Measurements from ENCODE around the gene TSPAN3. TPM values are rescaled to one million over a fixed set of nuclear protein-coding genes. Genes with fewer than 3 reads are reported as not detected.
A peak's percentile ranks its signal among the peaks of the same experiment; 100 is the strongest.

Gene TSPAN3
- polyA plus RNA-seq, 1 donor from 2014 or later: 471 TPM

DNA sequence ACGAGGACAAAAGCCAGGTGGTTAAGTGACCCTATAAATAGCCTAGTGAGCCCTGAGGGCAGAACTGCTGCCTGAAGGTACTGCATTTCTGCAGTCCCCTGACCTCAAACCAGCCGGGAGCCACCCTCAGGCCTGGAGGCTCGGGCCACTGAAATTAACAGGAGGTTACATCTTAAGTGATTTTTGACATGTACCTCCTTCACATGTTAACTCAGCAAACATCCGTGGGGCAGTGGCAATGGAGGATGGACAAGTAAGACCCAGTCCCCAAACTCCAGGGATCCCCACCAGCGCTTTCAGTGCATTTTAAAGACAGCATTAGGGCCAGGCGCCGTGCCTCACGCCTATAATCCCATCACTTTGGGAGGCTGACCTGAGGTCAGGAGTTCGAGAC lies 49.8 kb downstream of the TSPAN3 start:
- H3K36me3 Mint-ChIP-seq: peaks cover 2% of the 10 kb centered on the region
- H3K4me1 Mint-ChIP-seq: peaks cover 0 to 17% (median 6%) of the 10 kb centered on the region in 3 donors
- H3K27me3 Mint-ChIP-seq: no peaks in the 10 kb centered on the region
- H3K9me3 Mint-ChIP-seq: no peaks in the 10 kb centered on the region
- H3K4me3 Mint-ChIP-seq: no peak overlapping the region
- no peak overlapping the region for H3K27ac Mint-ChIP-seq

DNA sequence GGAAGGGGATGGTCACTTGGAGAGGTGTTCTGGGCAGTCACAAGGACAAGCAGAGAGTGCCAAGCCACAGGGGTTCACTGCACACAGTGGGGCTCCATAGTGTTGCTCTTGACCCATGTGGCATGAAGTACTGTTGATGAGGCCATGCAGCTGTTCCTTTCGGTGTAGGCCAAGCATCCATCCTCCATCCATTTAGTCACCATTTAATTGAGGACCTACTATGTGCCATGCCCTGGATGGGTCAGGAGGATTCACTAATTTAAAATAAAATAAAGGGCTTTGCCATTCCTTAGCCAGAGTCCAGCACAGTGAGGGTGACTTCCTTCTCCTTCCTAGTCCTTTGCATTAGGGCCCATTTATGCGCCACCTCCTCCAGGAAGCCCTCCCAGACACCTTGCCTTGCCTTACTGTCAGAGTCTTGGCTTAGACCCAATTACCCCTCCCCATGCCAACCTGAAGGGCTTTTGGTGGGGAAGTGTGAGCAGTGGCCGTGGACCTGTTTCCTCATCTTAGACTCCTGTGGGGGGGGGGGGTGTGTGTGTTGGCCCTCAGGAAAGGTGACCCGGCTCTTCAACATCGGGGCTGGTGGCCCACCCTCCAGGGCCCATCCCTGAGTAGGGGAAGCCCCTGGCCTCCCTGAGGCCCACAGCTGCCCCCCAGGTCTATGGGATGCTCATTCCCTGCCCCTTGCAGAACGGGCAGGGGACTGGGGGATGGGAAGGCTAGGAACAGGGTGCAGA lies 50.4 kb downstream of the TSPAN3 start:
- Mint-ChIP-seq H3K27me3 (no peaks in the 10 kb centered on the region), H3K27ac (no peak overlapping the region), H3K9me3 (no peaks in the 10 kb centered on the region), H3K36me3 (peaks cover 2% of the 10 kb centered on the region), H3K4me1 (peaks cover 0 to 17% (median 6%) of the 10 kb centered on the region in 3 donors), H3K4me3 (peak overlapping the region in 1 of 4 donors; percentile 45)

- Mint-ChIP-seq H3K9me3 (no peaks in the 10 kb centered on the region), H3K27ac (peak overlapping the region in 1 of 3 donors; percentile 47), H3K27me3 (no peaks in the 10 kb centered on the region), H3K4me1 (peaks cover 6 to 24% (median 9%) of the 10 kb centered on the region in 3 donors), H3K36me3 (peaks cover 2% of the 10 kb centered on the region), H3K4me3 (peak overlapping the region in 1 of 4 donors; percentile 45)
These were observed 51.2 kb downstream of the TSPAN3 start for GRCh38 chr15:77019521-77020331.

DNA sequence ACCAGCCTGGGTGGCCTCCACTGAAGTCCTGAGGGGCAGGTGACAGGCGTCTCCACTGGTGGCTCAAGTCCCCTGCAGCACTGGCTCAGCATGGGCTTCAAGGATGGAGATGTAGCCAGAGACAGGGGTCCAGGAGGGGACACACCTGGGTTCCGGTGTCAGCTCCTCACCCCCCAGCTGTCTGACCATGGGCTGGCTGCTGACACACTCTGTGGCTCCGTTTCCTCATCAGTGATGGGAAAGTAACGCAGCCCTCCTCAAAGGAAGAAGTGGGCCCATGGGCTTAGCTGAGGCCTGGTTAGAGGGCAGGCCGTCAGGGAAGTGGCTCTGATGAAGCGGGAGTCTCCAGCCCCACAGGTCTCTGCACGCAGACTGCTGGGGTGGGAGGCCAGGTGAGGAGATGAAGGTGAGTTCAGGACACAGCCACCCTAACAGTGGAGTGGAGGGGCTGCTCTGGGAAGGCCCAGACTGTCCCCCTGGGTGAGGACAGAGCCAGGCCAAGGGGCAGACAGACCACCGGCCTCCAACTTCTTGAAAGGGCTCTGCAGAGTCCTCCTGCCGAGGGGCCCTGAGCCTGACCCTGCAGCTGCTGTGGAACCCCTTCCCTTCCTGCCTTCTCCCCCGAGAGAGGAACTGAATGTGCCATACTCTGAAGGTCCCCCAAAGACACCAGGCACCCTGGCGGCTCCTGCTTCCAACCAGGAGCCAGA lies 52.0 kb downstream of the TSPAN3 start:
- H3K27me3 Mint-ChIP-seq: no peaks in the 10 kb centered on the region
- H3K9me3 Mint-ChIP-seq: no peaks in the 10 kb centered on the region
- H3K36me3 Mint-ChIP-seq: peaks cover 2% of the 10 kb centered on the region
- peak overlapping the region in 1 of 4 donors; percentile 67 for H3K4me3 Mint-ChIP-seq
- H3K27ac Mint-ChIP-seq: peak overlapping the region in 1 of 3 donors; percentile 13
- H3K4me1 Mint-ChIP-seq: peaks cover 14 to 28% (median 14%) of the 10 kb centered on the region in 3 donors

DNA sequence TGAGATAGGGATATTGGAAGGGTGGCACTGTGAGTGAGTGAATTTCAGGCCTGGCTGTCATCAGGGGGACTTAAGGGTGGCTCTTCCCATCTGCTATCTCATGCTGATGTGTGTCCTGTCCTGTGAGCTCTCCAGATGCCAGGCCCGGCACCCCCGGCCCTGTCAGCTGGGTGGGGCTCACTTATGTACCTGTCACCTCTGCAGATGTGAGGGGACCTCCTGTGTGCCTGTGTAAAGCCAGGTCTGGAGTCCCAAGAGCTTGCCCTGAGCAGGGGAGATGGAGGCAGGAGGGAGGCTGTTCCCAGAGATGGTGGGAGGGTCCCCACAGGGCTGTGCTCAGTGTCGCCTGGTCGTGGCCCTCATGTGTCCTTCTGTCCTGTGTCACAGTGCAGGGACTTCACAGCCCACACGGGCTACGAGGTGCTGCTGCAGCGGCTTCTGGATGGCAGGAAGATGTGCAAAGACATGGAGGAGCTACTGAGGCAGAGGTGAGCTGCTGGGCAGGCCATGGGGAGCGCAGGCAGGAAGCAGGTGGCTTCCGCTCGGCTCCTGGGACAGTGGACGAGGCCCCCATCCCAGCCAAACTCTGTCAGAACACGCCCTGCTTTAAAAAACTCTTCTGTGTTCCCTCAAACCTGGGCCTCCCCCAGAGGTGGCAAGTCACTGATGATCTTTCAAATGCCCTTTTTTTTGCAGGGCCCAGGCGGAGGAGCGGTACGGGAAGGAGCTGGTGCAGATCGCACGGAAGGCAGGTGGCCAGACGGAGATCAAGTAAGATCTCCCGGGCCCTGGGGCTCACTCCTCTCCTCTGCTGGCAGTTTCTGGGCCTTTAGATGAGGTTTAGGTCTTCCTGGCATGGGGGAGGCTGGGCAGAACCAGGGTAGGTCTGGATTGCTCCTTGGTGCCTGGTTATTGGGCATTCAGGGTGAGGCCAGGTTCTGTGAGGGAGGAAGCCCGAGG lies 52.9 kb downstream of the TSPAN3 start:
- H3K36me3 Mint-ChIP-seq: peaks cover 2% of the 10 kb centered on the region
- H3K4me3 Mint-ChIP-seq: peak overlapping the region in 2 of 4 donors; percentile 48 to 67
- no peaks in the 10 kb centered on the region for H3K27me3 Mint-ChIP-seq
- H3K9me3 Mint-ChIP-seq: no peaks in the 10 kb centered on the region
- H3K4me1 Mint-ChIP-seq: peaks cover 20 to 37% (median 23%) of the 10 kb centered on the region in 3 donors
- H3K27ac Mint-ChIP-seq: peak overlapping the region in 1 of 3 donors; percentile 13

DNA sequence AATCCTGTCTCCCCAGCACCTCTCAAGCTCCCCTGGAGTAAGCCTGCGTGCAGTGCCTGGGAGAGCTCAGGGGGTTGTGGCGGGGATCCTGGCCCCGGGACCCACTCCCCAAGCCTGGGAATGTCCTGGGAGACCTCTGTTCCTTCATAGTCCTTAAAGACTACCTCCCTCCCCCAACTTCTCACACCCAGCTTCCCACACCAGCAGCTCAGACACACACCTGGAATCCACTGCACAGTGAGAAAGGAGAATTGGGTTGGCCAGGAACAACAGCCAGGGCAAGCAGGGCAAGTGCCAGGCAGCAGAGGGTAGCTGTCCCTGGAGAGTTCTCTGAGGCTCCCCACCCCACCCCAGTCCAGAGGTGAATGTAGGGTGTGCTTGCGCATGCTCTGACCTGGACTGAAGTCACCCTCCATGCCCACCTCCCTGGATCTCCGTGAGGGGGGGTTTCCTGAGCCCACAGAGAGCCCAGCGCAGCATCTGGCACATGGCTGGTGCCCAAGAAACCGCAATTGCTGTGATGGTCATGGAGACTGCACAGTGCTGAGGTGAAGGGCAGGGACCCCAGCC lies 53.7 kb downstream of the TSPAN3 start:
- peaks cover 26 to 42% (median 28%) of the 10 kb centered on the region in 3 donors for H3K4me1 Mint-ChIP-seq
- no peaks in the 10 kb centered on the region for H3K27me3 Mint-ChIP-seq
- no peak overlapping the region for H3K27ac Mint-ChIP-seq
- H3K4me3 Mint-ChIP-seq: no peak overlapping the region
- no peaks in the 10 kb centered on the region for H3K9me3 Mint-ChIP-seq
- H3K36me3 Mint-ChIP-seq: peaks cover 2% of the 10 kb centered on the region

DNA sequence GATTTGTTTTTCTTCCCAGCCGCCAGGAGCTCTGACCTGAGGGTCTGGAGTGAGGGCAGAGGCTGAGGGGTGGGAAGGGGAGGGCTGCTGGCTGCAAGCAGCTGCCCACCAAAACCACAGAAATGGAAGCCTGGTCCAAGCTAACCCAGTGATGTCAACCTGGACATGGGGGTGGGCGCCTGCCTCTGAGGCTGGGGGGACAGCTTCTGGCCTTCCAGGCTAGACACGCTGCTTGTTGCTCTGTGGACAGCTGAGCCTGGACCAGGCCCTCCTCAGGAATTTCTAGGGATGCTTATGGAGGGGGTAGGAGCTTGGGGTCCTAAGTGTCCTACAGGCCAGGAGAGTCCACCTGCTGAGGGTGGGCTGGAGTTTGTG lies 54.6 kb downstream of the TSPAN3 start:
- no peaks in the 10 kb centered on the region for H3K27me3 Mint-ChIP-seq
- H3K4me1 Mint-ChIP-seq: peaks cover 28 to 41% (median 33%) of the 10 kb centered on the region in 3 donors
- H3K9me3 Mint-ChIP-seq: no peaks in the 10 kb centered on the region
- H3K4me3 Mint-ChIP-seq: no peak overlapping the region
- H3K36me3 Mint-ChIP-seq: peaks cover 2% of the 10 kb centered on the region
- H3K27ac Mint-ChIP-seq: no peak overlapping the region

GRCh38 chr15:77015646-77016320 lies 55.1 kb downstream of the TSPAN3 start:
- peak overlapping the region in 1 of 3 donors; percentile 41 for H3K27ac Mint-ChIP-seq
- no peaks in the 10 kb centered on the region for H3K9me3 Mint-ChIP-seq
- peak overlapping the region in 1 of 4 donors; percentile 14 for H3K4me3 Mint-ChIP-seq
- no peaks in the 10 kb centered on the region for H3K27me3 Mint-ChIP-seq
- H3K36me3 Mint-ChIP-seq: peaks cover 2% of the 10 kb centered on the region
- H3K4me1 Mint-ChIP-seq: peaks cover 29 to 42% (median 36%) of the 10 kb centered on the region in 3 donors

DNA sequence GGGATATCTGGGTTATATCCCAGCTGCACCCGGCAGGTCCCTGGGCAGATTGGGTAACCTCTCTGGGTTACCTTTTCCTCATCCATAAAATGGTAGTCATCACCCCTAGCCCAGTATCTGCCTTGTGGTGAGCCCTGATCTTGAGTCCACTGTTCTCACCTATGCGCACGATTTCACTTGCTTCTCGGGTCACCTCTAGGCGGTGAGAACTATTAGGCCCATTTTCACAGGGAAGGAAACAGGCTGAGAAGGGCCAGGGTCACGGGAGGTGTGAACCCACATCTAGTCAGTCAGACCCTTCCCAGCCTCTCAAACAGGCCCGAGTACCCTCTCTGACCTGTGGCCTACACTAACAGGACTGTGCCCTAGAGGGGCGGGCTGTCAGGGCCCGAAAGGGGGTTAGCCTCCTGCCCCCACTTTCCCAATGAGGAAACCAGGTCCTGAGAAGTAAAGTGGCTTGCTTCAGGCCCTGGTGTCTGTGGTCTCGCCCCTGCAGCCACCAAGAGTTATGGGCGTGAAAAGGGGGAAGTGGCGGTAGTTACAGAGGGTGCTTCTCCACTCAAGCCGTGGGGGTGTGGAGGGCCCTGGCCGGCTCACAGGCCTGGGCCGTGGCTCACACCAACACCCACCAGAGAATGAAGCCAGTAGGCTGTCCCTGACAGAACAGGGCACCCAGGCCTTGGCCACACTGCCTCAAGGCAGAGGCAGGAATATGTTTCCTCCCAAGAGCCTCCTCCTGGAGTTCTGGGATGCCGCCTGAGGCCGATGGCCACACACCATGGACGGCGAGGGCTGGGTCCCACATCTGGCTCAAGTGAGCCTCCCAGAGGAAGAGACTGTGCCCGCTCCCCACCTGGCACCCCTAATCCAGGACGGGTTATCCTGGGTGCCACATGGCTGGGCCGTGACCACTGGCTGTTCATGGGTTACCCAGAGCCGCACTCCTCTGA lies 56.5 kb downstream of the TSPAN3 start:
- Mint-ChIP-seq H3K27ac (peak overlapping the region in 2 of 3 donors; percentile 41 to 68), H3K9me3 (no peaks in the 10 kb centered on the region), H3K4me1 (peaks cover 39 to 50% (median 45%) of the 10 kb centered on the region in 3 donors), H3K4me3 (peak overlapping the region in 3 of 4 donors; percentile 39 to 81 (median 73)), H3K27me3 (no peaks in the 10 kb centered on the region), H3K36me3 (no peaks in the 10 kb centered on the region)

DNA sequence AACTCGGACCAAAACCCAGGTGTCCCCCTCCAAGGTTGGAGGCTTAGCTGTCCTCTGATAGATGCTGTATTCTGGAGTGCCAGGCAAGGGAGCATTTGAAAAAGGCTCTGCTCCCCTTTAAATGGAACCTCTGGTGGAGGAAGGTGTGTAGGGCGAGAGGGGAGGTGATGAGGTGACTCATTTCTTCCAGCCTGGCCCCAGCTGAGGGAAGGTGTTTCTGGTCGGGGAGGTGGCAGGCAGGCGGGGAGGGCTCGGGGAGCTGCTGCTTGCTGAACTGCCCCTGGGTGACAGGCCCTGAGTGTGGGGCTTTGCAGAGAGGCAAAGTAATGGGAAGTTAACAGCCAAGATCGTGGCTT lies 57.2 kb downstream of the TSPAN3 start:
- Mint-ChIP-seq H3K27me3 (no peaks in the 10 kb centered on the region), H3K4me3 (peak overlapping the region; percentile 38 to 81 (median 52)), H3K9me3 (no peaks in the 10 kb centered on the region)

DNA sequence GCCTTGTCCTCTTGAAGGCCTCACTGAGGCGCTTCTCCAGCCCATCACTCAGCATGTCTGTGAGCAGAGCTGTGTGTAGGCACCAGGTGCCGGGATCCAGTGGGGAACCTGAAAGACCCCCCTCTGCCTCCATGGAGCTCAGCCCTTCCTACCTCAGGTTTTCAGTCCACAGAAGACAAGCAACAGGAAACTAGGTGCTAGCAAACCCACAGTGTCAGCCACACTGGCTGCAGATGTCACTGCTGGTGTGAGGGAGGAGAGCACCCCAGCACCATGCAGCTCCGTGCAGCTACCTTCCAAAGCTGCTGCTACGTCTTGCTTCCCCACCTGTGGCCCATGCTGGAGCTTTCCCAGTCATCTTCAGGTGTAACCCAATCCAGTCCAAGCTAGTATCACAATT lies 58.0 kb downstream of the TSPAN3 start:
- Mint-ChIP-seq H3K27ac (peak overlapping the region in 2 of 3 donors; percentile 16 to 84), H3K27me3 (no peaks in the 10 kb centered on the region), H3K9me3 (no peaks in the 10 kb centered on the region), H3K4me1 (peaks cover 45 to 57% (median 45%) of the 10 kb centered on the region in 3 donors), H3K4me3 (peak overlapping the region in 3 of 4 donors; percentile 39 to 90 (median 57)), H3K36me3 (no peaks in the 10 kb centered on the region)

More for the DNA sequence above, 57.2 kb downstream of the TSPAN3 start:
- no peaks in the 10 kb centered on the region for H3K36me3 Mint-ChIP-seq
- peaks cover 43 to 55% (median 45%) of the 10 kb centered on the region in 3 donors for H3K4me1 Mint-ChIP-seq
- H3K27ac Mint-ChIP-seq: peak overlapping the region in 2 of 3 donors; percentile 68 to 84

DNA sequence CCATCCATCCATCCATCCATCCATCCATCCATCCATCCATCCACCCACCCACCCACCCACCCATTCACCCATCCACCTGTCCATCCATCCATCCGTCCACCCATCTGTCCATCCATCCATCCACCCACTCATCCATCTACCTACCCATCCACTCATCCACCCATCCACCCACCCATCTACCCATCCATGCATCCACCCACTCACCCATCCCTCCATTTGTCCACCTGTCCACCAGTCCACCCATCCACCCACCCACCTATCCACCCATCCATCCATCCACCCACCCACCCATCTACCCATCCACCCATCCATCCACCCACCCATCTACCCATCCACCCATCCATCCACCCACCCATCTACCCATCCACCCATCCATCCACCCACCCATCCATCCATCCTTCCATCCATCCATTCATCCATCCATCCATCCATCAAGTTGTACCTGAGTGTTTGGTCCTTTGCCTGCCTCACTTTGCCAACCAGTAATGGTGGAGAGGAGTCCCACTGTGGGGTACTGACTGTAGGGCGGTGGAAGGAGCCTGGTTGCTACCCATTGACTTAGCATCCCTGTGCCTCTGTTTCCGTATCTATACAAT lies 58.7 kb downstream of the TSPAN3 start:
- H3K36me3 Mint-ChIP-seq: no peaks in the 10 kb centered on the region
- no peaks in the 10 kb centered on the region for H3K9me3 Mint-ChIP-seq
- H3K4me3 Mint-ChIP-seq: peak overlapping the region in 2 of 4 donors; percentile 57 to 90
- no peaks in the 10 kb centered on the region for H3K27me3 Mint-ChIP-seq
- peaks cover 45 to 57% (median 45%) of the 10 kb centered on the region in 3 donors for H3K4me1 Mint-ChIP-seq
- H3K27ac Mint-ChIP-seq: peak overlapping the region in 2 of 3 donors; percentile 16 to 84
